GM19239 (cell line): ENCODE measurements around the gene ERBB4.

Experiments
- DNase-seq: peaks from one replicate; pipeline ENCODE4 v3.0.0; 2011; ENCODE audit warnings: low spot score; ENCODE audit not compliant: insufficient read length
- FAIRE-seq: peaks from 2 replicates; lab custom pipeline; 2011; peaks lifted over from hg19 to GRCh38; lab: Jason Lieb, UNC

ERBB4 gene

GRCh38 chr2:211477537-211478275, 1060.9 kb downstream of the ERBB4 start:
- no peak for DNase-seq
- no peak for FAIRE-seq

- no peak for FAIRE-seq
Measured at GRCh38 chr2:211473116-211473515, 1065.5 kb downstream of the ERBB4 start.

DNA sequence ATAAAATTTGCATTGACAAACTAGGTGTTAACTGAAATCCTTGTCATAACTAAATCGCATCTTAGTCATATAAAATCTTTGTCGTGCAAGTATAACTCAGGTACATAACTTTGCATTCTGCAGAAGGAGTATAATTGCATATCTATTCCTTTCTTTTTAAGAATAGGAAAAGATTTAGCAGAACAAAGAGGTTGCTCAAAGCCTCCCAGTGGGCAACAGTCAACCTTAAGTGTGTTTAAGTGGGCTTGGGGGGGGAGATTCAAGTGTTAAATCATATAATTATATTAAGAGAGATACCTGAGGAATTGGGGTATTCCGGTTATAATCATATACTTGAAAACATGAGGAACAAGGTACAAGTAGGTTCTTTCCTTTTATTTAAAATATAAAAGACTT, 1068.9 kb downstream of the ERBB4 start:
- no peak for FAIRE-seq

More at GRCh38 chr2:211473116-211473515, 1065.5 kb downstream of the ERBB4 start:
- no peak for DNase-seq

GRCh38 chr2:211468877-211469663, 1069.5 kb downstream of the ERBB4 start:
- DNase-seq (no peak), FAIRE-seq (no peak)

More for the DNA sequence above, 1068.9 kb downstream of the ERBB4 start:
- DNase-seq, result no peak

- DNase-seq (no peak), FAIRE-seq (no peak)
Measured at GRCh38 chr2:211468217-211468616, 1070.4 kb downstream of the ERBB4 start.

DNA sequence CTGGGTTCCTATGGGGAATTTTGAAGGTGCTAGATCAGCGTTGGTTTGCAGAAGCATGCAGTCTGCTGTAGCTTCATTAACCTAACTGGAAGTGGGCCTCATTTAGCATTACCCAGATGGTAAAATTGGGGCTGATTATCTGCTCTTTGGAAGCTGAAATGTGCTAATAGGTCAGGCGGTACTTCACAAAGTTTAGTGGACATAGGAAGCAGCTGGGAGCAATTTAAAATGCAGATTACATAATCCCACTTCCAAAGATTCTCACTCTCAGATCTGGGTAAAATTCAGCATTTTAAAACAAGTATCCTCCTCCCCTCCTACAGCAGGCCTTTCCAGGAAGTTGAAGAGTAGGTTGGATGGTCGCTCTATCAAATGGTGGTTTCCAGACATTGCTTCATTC, 1075.2 kb downstream of the ERBB4 start:
- DNase-seq (no peak), FAIRE-seq (no peak)

GRCh38 chr2:211458974-211459373, 1079.6 kb downstream of the ERBB4 start:
- FAIRE-seq (no peak), DNase-seq (no peak)

GRCh38 chr2:211457325-211457724, 1081.3 kb downstream of the ERBB4 start:
- no peak for FAIRE-seq
- DNase-seq, result no peak

DNA sequence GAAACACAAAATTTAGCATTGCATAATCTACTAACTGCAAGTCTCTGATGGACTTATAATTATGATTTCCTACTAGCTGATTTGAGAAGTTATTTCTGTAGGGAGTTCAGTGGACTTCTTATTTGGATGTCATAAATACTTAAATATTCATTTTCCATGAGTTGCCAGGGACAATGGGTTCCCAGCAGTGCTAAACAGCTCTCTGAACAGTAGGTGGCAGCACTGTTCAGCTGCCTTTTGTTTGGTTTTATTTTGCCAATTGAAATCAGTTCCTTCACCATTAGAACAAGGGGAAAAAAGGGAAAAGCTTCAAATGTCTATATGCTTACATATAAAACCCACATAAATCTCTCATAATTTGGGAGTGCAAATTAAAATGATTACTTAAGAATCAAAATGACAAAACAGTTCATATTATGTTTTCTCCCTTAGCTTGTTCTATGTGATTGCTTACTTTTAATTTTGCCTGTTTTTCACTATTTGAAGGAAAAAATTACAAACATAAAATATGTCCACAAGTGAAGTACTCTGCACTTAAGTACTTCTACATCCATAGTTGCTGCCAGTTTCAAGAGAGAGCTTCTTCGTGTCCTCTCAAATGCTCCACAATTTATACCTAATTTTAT, 1083.3 kb downstream of the ERBB4 start:
- DNase-seq, result peak; percentile 2
- FAIRE-seq, result peak; percentile 81

GRCh38 chr2:211454679-211455078, 1083.9 kb downstream of the ERBB4 start:
- FAIRE-seq (no peak), DNase-seq (no peak)

- no peak for FAIRE-seq
- no peak for DNase-seq
Measured at GRCh38 chr2:211453311-211453887, 1085.2 kb downstream of the ERBB4 start.

- DNase-seq (no peak), FAIRE-seq (no peak)
Measured at GRCh38 chr2:211451642-211452041, 1087.0 kb downstream of the ERBB4 start.

DNA sequence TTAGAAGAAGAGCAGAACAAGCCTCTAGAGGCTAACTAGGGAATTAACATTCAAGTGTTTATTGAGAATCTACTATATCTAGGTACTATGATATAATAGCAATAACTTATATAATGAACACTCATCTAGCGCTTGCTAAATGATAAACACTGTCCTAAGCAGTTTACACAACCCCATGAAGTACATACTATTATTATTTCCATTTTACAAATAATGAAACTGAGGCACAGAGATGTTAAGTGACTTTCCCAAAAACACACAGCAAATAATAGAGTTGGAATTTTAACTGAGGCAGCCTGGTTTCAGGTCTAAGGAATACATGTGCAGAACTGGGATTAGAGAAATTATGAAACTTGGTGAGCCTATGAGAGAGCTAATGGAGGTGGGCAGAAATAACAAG, 1088.8 kb downstream of the ERBB4 start:
- no peak for FAIRE-seq
- no peak for DNase-seq

GRCh38 chr2:211447548-211447947, 1091.1 kb downstream of the ERBB4 start:
- FAIRE-seq (no peak), DNase-seq (no peak)

GRCh38 chr2:211440107-211440506, 1098.5 kb downstream of the ERBB4 start:
- DNase-seq, result no peak
- no peak for FAIRE-seq

DNA sequence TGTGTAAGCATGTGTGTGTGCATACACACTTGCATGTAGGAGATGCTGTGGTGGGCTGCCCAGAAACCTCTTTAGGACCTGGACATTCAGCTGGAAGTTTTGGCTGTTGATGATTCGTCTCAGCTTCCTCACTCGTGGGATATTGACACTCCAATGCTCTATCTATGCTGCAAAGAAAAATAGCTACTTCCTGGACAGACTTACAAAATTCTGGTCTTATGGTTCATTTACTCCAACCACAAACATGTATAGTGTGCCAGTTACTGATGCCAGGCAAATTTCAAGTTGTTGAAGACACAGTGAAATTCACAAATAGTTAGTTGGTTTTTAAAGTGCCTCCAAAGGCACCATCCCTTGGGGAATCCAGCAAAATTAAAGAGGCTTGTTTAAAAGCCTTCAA, 1099.6 kb downstream of the ERBB4 start:
- DNase-seq (no peak), FAIRE-seq (no peak)

DNA sequence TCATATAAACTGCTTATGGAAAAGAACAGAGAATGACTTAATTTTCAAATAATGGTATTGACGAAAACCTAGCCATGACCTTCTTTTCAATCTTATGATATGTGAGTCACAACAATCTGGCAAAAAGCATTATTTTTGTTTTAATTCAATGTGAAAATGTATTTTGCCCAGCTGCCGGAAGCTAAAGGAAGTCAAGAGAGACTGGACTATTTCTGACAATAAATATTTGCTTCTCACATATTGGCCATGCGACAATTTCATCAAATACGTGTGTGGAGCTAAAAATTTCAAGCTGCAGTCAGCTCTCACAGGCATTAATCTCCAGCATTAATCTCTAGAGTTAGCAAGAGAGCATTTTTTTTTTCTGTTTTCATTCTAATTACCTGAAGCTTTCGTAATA, 1101.2 kb downstream of the ERBB4 start:
- no peak for FAIRE-seq
- no peak for DNase-seq

DNA sequence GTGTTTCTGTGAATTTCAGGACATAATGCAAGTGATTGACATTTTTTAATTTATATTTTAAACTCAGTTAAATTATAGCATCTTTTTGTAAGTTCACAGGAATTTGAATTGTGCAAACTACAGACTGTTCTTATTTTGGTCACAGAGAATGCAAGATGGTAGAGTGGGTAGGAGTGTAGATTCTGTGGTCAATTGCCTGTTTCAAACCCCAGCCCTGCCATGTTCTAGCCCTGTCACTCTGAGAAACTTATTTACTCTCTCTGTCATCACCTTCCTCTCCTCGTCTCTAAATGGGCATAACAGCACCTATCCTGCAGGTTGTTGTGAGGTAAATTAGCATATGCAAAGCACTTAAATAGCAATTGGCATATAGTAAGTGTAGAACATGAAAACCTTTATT, 1102.4 kb downstream of the ERBB4 start:
- FAIRE-seq (no peak), DNase-seq (no peak)

- FAIRE-seq (no peak), DNase-seq (no peak)
Measured at GRCh38 chr2:211435331-211435730, 1103.3 kb downstream of the ERBB4 start.

DNA sequence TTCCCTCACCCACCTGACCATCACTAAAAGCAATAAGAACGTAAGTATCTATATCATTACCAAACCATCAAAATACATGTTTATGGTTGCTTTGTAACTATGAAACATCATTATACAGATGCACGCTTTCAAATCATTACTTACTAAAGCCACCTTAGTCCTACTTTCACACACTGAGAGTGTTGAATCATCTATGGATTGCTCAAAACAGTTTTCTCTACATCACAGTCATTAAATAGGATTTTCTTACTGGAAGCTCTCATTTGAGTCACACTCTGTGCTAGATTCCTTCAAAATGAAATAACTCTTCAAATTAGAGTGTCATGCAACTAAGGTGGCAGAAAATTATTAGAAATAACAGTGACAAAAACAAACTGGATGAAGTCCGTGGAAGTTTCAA, 1103.8 kb downstream of the ERBB4 start:
- no peak for DNase-seq
- FAIRE-seq, result no peak
